Measurements from ENCODE around the gene KLK1. TPM values are rescaled to one million over a fixed set of nuclear protein-coding genes. Genes with fewer than 3 reads are reported as not detected.

KLK1 gene
- polyA plus RNA-seq, 1 donor from 2014 or later, result not detected

- H4K20me1 ChIP-seq (ENCODE audit: insufficient read depth), result no peaks in the 10 kb centered on the region
- no peak overlapping the region for H3K27ac ChIP-seq (ENCODE audit: low read length)
- no peaks in the 10 kb centered on the region for H3K36me3 ChIP-seq (ENCODE audit: insufficient read depth, low read length)
- H3K9me2 ChIP-seq (ENCODE audit: insufficient read depth, low read length), result no peaks in the 10 kb centered on the region
- no peak overlapping the region for H3K4me3 ChIP-seq (ENCODE audit: low read length)
- H3K9me3 ChIP-seq (ENCODE audit: low read length), result no peaks in the 10 kb centered on the region
- no peak for TF ChIP-seq EZH2 (IDR thresholded peaks at IDR 0.05; ENCODE audit: borderline replicate concordance, insufficient read depth, low read length, poor library complexity, severe bottlenecking)
- TF ChIP-seq CTCF (IDR thresholded peaks at IDR 0.05; ENCODE audit: poor library complexity, severe bottlenecking), result no peak
- TF ChIP-seq REST (IDR thresholded peaks at IDR 0.05; ENCODE audit: borderline replicate concordance), result no peak
- no peak for TF ChIP-seq RAD21 (conservative IDR thresholded peaks at IDR 0.05)
- no peak for TF ChIP-seq SMC3 (conservative IDR thresholded peaks at IDR 0.05; ENCODE audit: poor library complexity)
- no peak for TF ChIP-seq POLR2AphosphoS5 (IDR thresholded peaks at IDR 0.05)
- TF ChIP-seq TAF1 (IDR thresholded peaks at IDR 0.05; ENCODE audit: low read depth), result no peak
- TF ChIP-seq MXI1 (conservative IDR thresholded peaks at IDR 0.05; ENCODE audit: poor library complexity, severe bottlenecking), result no peak
- no peak for TF ChIP-seq EP300 (conservative IDR thresholded peaks at IDR 0.05; ENCODE audit: poor library complexity, severe bottlenecking)
- no peak overlapping the region for H2AFZ ChIP-seq (ENCODE audit: low read depth, low read length)
- no peak overlapping the region for H3K4me2 ChIP-seq (ENCODE audit: low read length)
- no peak overlapping the region for H3K9ac ChIP-seq (ENCODE audit: low read length)
- H3K79me2 ChIP-seq (replicated peaks; ENCODE audit: insufficient read depth, low read length), result no peaks in the 10 kb centered on the region
- H3K27me3 ChIP-seq (ENCODE audit: insufficient read depth, low read depth, low read length), result peaks cover 8% of the 10 kb centered on the region
- no peaks in the 10 kb centered on the region for H3F3A ChIP-seq (ENCODE audit: insufficient read depth, low read length, poor library complexity, severe bottlenecking)
Measured at GRCh38 chr19:50830266-50831025, 6.9 kb upstream of the KLK1 start.

- H3K27me3 ChIP-seq (ENCODE audit: insufficient read depth, low read depth, low read length), result peaks cover 1% of the 10 kb centered on the region
- TF ChIP-seq EZH2 (IDR thresholded peaks at IDR 0.05; ENCODE audit: borderline replicate concordance, insufficient read depth, low read length, poor library complexity, severe bottlenecking), result no peak
- no peak for TF ChIP-seq REST (IDR thresholded peaks at IDR 0.05; ENCODE audit: borderline replicate concordance)
- no peak for TF ChIP-seq SMC3 (conservative IDR thresholded peaks at IDR 0.05; ENCODE audit: poor library complexity)
- no peak for TF ChIP-seq TAF1 (IDR thresholded peaks at IDR 0.05; ENCODE audit: low read depth)
- TF ChIP-seq CTCF (IDR thresholded peaks at IDR 0.05; ENCODE audit: poor library complexity, severe bottlenecking), result no peak
- TF ChIP-seq EP300 (conservative IDR thresholded peaks at IDR 0.05; ENCODE audit: poor library complexity, severe bottlenecking), result no peak
- TF ChIP-seq MXI1 (conservative IDR thresholded peaks at IDR 0.05; ENCODE audit: poor library complexity, severe bottlenecking), result no peak
- TF ChIP-seq RAD21 (conservative IDR thresholded peaks at IDR 0.05), result no peak
- no peak for TF ChIP-seq POLR2AphosphoS5 (IDR thresholded peaks at IDR 0.05)
- H3K79me2 ChIP-seq (replicated peaks; ENCODE audit: insufficient read depth, low read length), result no peaks in the 10 kb centered on the region
- no peak overlapping the region for H3K4me3 ChIP-seq (ENCODE audit: low read length)
- no peak overlapping the region for H3K9ac ChIP-seq (ENCODE audit: low read length)
- H4K20me1 ChIP-seq (ENCODE audit: insufficient read depth), result no peaks in the 10 kb centered on the region
- no peak overlapping the region for H3K27ac ChIP-seq (ENCODE audit: low read length)
- H3K36me3 ChIP-seq (ENCODE audit: insufficient read depth, low read length), result no peaks in the 10 kb centered on the region
- H3F3A ChIP-seq (ENCODE audit: insufficient read depth, low read length, poor library complexity, severe bottlenecking), result no peaks in the 10 kb centered on the region
- no peak overlapping the region for H2AFZ ChIP-seq (ENCODE audit: low read depth, low read length)
- H3K4me2 ChIP-seq (ENCODE audit: low read length), result no peak overlapping the region
- H3K9me2 ChIP-seq (ENCODE audit: insufficient read depth, low read length), result no peaks in the 10 kb centered on the region
- no peaks in the 10 kb centered on the region for H3K9me3 ChIP-seq (ENCODE audit: low read length)
Measured at GRCh38 chr19:50829801-50830200, 6.2 kb upstream of the KLK1 start.

All from neural cell (in vitro differentiated cells).